ENCODE data around the gene NOD2.

Gene NOD2

DNA sequence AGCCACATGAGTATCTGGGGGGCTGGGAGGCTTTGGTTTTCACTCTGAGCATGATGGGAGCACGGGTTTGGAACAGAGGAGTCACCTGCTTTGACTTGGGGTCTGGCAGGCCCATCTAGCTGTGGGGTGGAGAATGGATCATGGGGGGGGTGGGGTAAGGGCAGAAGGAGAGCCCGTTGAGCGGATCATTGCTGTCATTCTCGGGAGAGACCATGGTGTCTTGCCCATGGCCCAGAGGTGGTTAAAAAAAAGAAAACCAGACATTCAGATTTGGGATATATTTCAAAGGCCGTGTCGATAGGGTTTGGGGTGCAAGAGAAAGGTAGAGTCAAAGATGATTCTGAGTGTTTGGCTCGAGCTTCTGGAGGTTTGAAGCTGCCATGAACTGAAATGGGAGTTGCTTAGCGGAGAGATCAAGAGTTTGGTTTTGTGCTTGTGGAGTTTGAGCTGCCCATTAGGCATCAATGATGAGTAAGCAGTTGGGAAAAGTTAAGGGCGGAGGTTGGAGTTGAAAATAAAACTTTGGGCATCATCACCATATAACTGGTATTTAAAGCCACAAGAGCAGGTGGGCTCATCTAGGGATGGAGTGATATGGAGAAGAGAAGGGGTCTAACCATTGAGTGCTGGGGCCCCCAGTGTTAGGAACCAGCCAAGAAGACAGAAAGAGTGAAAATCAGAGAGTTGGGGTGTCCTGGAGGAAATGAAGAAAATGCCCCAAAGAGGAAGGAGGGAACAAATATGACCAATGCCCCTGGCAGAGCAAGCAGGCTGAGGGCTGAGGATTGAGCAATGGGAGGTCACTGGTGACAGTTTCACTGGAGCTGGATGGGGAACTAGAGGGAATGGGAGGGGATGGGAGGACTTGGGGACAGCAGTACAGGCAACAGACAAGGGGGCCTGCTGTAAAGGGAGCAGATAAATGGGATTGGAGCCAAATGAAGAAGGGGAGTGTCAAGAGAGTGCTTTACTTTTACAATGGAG is 1.9 kb downstream of the NOD2 start:
- DNase-seq, result no peak

DNA sequence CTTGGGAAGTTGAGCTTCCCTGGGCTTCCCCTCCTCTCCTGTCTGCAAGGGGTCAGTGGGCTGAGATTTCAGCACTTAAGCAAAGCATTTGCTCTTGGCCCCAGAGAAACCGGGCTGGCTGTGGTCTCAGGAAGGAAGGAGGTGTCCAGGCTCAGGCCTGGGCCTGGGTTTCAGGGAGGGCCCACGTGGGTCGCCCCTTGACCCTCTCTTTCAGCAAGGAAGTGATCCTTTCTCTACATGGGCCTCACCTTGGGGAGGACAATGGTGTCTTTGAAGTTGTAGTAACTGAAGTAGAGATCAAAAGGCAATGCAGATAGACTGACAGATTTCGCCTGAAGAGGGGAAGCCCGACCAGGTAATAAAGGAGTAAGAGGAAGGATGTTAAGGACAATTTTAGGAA is 2.7 kb downstream of the NOD2 start:
- no peak for DNase-seq

DNA sequence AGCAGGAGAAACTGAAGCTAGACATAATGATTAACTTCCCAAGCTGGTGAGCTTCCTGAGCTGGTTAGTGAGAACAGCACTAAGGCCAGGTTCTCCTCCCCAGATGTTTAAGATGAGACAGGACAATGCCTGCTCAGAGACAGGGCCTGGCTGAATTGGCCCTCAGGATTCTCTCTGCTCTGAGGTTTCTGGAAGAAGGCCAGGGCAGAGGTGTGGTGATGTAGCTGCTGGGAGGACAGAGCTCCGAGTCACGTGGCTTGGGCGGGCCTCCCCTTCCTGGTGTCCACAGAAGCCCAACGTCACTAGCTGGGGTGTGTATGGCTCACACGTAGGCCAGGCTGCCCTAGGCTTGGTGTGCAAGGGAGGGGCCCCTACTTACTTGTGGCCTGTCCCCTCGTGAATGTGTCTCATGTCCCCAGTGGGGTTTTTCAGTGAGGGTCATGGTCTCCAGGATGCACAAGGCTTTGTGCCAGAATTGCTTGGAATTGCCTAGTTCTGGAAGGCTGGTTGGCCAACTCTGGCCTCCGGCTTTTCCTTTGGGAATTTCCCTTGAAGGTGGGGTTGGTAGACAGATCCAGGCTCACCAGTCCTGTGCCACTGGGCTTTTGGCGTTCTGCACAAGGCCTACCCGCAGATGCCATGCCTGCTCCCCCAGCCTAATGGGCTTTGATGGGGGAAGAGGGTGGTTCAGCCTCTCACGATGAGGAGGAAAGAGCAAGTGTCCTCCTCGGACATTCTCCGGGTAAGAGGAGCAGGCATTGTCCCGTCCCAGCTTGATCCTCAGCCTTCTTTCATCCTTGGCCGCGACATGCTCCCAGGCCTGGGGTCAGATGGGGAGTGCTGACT is 3.4 kb downstream of the NOD2 start:
- no peak for DNase-seq

DNA sequence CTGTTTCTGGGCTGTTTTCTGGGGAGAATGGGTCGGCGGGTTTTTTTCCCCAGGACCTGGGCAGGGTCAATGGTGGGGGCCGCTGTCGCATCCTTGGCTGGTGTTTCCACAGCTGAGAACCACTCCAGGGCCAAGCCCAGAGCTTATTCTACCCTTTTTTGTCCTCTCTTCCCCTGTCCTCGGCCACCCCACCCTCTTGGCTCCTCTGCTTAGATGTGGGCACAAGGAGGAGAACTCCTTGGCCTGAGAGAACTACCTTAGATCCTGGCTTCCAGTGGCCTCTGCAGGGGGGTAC is 4.0 kb downstream of the NOD2 start:
- DNase-seq, result no peak

DNA sequence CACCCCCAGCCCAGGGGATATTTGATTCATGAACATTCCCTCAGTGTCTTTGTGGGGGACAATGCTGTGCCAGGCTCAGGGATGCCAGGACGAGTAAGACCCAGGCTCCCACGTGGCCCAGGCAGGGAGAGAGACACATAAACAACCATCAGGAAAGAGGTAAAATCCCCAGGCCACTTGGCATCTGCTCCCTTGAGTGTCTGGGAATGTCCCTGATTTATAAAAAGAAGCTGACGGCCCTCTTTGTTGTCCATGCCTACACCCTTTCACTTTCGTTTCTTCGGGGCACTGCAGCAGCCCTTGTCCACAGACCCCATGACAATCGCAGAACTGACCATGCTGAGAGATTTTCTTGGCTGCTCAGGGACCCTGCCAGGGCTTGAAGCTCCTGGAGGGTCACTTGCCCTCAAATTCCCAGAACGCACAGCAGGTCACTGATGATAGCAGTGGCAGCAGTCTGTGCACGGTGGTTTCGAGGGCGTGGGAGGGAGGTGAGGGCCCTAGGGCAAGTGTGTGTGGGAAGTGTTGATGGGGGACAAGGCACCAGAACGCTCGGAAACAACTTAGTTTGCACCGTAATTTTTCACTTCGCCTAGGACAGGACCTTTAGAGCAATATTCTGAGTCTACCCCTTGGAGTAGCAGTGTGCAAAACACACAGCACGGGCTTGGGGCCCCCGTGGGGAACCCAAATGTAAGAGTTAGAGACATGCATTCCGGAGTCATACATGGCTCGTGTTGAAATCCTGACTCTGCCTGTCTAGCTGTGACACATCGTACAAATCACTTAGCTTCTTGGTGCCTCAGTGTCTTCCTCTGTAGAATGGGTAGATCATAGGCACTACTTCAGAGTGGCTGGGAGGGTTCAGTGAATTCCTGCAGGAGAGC is 4.7 kb downstream of the NOD2 start:
- no peak for DNase-seq

DNA sequence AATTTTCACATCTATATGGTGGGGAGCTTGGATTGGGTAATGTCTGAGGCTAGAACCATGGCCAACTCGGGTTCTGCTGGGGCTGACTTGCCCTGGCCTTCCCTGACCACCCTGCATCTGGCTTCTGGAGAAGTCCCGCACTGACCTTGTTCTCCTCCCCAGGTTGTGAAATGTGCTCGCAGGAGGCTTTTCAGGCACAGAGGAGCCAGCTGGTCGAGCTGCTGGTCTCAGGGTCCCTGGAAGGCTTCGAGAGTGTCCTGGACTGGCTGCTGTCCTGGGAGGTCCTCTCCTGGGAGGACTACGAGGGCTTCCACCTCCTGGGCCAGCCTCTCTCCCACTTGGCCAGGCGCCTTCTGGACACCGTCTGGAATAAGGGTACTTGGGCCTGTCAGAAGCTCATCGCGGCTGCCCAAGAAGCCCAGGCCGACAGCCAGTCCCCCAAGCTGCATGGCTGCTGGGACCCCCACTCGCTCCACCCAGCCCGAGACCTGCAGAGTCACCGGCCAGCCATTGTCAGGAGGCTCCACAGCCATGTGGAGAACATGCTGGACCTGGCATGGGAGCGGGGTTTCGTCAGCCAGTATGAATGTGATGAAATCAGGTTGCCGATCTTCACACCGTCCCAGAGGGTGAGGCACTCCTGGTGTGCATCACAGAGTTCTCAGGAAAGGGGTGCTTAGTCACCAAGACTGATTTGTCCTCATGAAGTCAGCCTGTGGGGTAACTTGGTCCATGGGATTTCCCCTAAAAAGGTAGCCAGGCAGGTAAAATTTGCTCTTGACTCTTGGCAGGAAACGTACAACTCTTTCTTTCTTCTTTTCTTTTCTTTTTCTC is 6.1 kb downstream of the NOD2 start:
- DNase-seq, result no peak

DNA sequence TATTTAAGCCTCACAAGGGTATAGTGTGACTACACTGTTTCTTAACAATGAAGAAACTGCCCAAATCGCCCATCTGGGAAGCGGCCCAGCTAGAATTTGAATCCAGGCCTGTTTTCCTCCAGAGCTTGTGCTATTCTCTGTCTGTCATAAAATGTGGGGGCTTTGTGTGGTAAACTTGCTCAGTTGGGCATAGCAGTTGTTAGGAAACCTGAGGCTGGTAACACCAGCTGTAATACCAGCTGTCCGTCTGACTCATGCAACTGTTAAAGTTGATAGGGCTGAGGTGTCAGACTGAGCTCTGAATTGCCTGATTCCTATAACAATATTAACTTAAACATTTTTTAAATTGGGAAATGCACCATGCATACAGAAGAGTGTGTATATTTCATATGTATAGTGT is 9.3 kb downstream of the NOD2 start:
- DNase-seq, result no peak

DNA sequence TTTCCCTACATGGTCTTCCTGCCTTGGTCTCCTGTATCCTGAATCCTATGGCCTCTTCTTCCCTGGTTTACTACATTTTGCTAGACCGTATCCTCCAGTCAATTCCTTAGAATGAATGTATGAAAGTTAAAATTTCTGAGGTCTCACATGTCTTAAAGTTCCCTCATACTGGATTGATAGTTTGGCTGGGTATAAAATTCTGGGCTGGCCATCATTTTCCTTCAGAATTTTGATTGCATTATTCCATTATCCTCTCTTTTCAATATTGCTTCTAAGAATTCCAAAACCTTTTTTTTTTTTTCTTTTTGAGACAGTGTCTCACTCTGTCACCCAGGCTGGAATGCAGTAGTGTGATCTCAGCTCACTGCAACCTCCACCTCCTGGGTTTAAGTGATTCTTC is 10.8 kb downstream of the NOD2 start:
- DNase-seq, result no peak

DNA sequence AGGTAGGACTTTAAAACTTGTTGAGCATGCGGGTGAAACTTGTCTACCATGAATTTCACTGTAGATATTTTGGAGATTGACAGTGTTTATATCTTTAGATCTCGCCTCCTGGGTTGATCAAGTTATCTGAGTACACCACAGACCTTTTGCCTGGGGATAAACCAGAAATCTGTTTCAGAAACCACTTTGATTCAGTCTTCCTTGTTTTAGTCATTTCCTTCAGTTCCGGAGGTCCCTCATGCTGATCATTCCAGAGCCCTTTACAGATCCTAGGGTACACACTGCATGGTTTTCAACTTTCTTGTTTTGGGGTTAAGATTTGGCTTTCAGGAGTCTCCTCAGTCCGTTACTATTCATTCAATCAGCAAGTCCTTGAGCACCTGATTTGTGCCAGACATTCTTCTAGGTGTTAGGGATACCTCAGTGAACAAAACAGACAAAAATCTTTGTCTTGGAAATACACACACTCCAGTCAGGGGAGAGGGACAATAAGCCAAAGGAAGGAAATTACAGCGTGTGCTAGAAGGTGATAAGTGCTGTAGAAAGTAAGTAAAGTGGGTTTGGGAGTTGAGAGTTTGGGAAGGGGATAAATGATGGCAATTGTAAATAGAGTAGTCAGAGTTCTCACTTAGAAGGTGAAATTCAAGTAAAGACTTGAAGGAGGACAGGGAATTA is 12.2 kb downstream of the NOD2 start:
- no peak for DNase-seq

DNA sequence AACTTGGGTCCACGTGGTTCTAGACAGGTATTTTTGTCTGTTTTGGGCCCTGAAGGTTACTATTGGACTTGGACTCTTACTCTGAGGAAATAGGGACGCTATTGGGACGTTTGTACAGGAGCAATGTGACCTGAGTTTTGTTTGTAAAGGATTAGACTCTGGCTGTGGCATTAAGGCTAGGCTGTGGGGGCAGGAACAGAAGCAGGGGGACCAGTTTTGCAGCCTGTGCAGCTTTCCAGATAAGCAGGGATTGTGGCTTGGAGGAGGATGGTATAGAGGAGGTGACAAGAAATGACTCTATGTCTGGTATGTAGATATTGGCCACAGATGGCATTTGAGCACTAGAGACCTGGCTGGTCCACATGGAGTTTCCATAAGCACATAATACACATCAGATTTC is 12.8 kb downstream of the NOD2 start:
- no peak for DNase-seq

DNA sequence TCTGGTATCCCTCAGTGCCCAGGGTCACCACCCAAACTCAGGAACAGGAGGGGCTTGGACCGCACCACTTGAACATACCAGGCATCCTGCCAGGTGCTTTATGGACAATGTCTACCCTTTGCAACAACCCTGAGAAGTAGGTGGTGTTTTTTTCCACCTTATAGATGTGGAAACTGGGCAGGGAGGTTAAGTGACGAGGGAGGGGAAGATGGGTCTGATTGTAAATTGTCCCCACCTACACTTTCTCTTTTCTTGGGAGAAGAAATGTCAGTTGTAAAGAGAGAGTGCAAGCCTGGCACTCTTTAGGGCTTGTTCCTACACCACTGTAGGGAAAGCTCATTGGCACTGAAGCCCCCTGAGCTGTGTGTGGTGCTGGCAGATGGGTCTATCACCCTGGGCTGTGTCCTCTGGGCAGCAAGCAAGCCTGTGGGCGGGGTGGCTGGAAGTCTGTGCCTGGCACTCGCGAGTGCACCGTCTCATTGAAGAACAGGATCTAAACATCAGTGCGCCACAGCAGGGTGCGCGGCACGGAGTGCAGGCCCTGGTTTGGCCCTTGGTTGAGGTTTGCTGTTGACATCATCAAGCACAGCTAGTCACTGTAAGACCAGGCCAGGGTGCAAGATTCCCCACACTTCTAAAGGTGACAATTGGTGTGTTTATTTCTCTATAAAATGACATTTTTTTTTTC is 15.1 kb downstream of the NOD2 start:
- DNase-seq, result no peak

DNA sequence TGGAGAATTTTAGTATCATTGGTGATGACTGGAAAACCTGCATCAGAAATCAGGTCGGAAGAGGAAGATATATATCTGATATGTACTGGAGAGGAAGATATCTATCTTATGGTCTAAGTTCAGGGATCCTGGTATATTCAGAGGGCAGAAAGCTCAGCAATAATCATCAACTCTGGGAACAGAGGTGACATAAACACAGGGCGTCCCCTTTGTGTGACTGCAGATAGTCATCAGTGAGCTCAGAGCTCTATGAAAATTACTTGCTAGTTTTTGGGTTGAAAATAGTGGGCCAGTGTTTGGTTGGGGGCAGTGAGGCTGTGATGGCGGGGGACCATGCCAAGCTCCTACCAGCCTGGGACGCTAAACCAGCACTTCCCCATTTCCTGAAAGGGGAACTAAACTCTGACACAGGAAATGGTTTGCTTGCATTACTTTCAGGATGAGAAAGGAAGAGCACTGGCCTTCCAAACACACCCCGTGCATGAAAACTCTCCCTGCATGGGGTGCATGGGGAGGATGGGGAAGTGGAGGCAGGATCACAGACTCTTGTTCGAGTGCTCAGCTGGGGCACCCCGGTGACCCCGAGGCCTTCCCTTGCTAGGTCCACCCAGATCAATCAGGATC is 15.8 kb downstream of the NOD2 start:
- no peak for DNase-seq

DNA sequence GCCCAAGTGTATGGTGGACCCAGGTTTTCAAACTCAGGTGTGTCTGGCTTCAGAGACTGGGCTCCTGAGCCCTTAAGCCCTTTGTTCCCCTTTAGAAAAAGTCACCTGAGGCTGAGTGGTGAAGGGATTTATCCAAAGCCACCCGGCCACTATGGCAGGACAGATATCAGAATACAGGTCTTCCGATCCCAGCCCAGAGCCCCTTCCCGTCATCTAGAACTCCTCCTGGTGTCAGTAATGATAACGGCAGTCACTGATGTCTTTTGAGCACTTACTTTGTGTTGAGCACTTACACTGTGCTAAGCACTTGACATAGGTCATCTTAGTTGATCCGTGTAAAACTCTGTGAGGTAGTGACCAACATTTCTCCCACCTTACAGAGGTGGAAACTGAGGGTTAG is 16.6 kb downstream of the NOD2 start:
- no peak for DNase-seq

DNA sequence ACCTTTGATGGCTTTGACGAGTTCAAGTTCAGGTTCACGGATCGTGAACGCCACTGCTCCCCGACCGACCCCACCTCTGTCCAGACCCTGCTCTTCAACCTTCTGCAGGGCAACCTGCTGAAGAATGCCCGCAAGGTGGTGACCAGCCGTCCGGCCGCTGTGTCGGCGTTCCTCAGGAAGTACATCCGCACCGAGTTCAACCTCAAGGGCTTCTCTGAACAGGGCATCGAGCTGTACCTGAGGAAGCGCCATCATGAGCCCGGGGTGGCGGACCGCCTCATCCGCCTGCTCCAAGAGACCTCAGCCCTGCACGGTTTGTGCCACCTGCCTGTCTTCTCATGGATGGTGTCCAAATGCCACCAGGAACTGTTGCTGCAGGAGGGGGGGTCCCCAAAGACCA is 17.6 kb downstream of the NOD2 start:
- DNase-seq, result no peak

DNA sequence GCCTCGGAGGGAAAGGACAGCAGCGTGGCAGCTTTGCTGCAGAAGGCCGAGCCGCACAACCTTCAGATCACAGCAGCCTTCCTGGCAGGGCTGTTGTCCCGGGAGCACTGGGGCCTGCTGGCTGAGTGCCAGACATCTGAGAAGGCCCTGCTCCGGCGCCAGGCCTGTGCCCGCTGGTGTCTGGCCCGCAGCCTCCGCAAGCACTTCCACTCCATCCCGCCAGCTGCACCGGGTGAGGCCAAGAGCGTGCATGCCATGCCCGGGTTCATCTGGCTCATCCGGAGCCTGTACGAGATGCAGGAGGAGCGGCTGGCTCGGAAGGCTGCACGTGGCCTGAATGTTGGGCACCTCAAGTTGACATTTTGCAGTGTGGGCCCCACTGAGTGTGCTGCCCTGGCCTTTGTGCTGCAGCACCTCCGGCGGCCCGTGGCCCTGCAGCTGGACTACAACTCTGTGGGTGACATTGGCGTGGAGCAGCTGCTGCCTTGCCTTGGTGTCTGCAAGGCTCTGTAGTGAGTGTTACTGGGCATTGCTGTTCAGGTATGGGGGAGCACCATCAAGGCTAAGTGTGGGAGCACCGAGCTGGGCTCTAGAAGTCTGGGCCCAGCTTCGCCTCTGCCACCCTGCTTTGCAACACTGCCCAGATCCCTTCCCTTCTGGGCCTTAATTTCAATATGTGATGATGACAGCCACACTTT is 18.6 kb downstream of the NOD2 start:
- no peak for DNase-seq

DNA sequence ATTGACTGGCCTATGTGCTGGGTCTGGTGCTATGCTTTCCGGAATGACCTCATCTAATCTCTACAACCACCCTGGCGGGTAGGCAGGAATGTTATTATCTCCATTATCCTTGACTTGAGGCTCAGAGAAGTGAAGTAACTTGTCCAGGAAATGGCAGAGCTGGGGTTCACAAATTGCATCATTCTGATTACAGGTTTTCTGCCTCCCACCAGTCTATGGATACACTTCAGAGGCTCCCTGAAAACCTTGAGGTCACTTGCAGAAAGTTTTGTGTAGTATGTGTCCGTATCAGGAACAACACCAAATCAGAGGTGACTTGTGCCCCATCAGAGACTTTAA is 19.1 kb downstream of the NOD2 start:
- DNase-seq, result no peak

DNA sequence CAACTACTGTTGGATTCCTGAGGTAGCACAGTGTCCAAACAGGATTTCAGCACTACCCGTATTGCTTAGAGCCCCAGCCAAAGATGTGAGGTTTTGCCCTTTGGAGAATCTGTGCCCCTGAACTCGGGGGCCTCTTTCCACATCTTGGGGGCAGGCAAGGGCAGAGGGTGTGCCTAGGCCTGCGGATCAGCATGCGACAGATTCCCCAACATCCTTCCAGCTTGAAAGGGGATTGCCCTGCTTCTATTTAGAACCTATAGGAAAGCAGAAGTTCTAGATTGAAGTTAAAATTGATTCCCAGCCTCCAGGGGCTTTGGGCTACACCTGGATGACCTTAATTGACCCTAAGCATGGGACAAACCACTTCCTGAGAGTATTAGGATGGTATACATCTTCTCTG is 19.6 kb downstream of the NOD2 start:
- no peak for DNase-seq

DNA sequence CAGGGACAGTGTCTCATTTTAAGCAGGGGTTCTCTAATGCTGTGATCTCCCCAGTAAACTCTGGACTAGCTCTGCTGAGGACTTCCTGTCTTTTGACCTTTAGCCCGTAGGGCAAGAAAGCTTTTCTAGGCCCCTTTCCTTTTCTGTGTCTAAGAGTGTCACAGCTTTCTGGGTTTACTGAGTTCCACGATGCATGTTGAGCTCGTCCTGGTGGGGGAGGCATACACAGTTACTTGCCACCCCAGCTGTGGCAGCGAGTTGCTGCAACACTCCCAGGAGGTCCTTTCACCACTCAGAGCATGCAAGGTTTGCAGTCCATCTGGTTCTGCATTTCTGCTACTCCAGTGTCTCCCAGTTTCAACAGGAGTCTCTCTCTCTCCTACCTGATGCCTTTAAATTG is 23.7 kb downstream of the NOD2 start:
- no peak for DNase-seq

DNA sequence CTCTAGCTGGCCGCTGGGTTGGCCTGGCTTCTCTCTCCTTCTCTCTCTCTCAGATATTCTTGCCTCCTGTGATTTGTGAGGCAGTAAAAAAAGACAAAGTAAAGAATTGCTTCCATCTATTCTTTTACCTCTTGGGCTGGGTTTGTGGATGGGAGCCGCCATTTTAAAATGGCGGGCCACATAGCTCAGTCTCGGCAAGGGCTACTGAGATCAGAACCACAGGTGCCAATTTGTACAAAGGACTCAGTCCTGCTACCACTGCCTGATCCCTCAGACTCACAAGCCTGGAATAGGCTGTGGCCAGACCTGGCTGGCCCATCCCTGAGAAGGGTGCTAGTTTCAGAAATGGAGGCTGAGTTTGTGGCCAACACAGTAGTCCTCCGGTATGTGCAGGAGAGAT is 24.1 kb downstream of the NOD2 start:
- no peak for DNase-seq
